DOHH2 (cell line): ENCODE results near the gene TMEM97.
"Not testable (repeated sequence)": the region's sequence is repeated elsewhere in the genome, so short reads cannot be mapped to it uniquely, and the experiment has no call there.

Source experiments
- H3F3A ChIP-seq: fragments of 200-600 bp; sonication (generic), shearing (Covaris generic); 2 replicates; pipeline ENCODE4 v1.6.0; 2016; ENCODE audit warnings: antibody characterized with exemption, mild to moderate bottlenecking; ENCODE audit not compliant: control insufficient read depth, insufficient read depth
- H3K27ac ChIP-seq: fragments of 200-600 bp; sonication (generic); 2 replicates; pipeline ENCODE4 v1.5.1; 2014; ENCODE audit warnings: low read depth, mild to moderate bottlenecking, low read length, moderate library complexity
- H3K27me3 ChIP-seq: fragments of 200-600 bp; sonication (generic); 2 replicates; pipeline ENCODE4 v1.6.1; 2014; ENCODE audit warnings: mild to moderate bottlenecking, low read length, mixed read lengths; ENCODE audit not compliant: control insufficient read depth
- H3K36me3 ChIP-seq: fragments of 200-600 bp; sonication (generic); 2 replicates; pipeline ENCODE4 v1.6.1; 2014; ENCODE audit warnings: mild to moderate bottlenecking, low read length, moderate library complexity, mixed read lengths; ENCODE audit not compliant: control insufficient read depth
- H3K4me1 ChIP-seq: fragments of 200-600 bp; sonication (generic); 2 replicates; pipeline ENCODE4 v1.6.1; 2014; ENCODE audit warnings: mild to moderate bottlenecking, low read length, mixed read lengths; ENCODE audit not compliant: control insufficient read depth
- H3K4me2 ChIP-seq: fragments of 200-600 bp; sonication (generic); 2 replicates; pipeline ENCODE4 v1.6.0; 2014; ENCODE audit warnings: mild to moderate bottlenecking, low read length, moderate library complexity
- H3K4me3 ChIP-seq: fragments of 200-600 bp; sonication (generic); 2 replicates; pipeline ENCODE4 v1.5.1; 2014; ENCODE audit warnings: mild to moderate bottlenecking, low read length, mixed read lengths
- H3K79me2 ChIP-seq: fragments of 200-600 bp; sonication (generic); 2 replicates; pipeline ENCODE4 v1.6.1; 2014; ENCODE audit warnings: mild to moderate bottlenecking, low read length, mixed read lengths; ENCODE audit not compliant: control insufficient read depth
- H3K9me2 ChIP-seq: fragments of 200-600 bp; sonication (generic); replicated peaks from 2 replicates; pipeline ENCODE4 v1.6.1; 2014; ENCODE audit warnings: mild to moderate bottlenecking, low read length, mixed read lengths; ENCODE audit not compliant: control insufficient read depth
- H3K9me3 ChIP-seq: fragments of 200-600 bp; sonication (generic); 2 replicates; pipeline ENCODE4 v1.6.1; 2014; ENCODE audit warnings: antibody characterized with exemption, low read length, mixed read lengths; ENCODE audit not compliant: control insufficient read depth, insufficient read depth
- H4K20me1 ChIP-seq: fragments of 200-600 bp; sonication (generic); 2 replicates; pipeline ENCODE4 v1.6.0; 2014; ENCODE audit warnings: low read depth, mild to moderate bottlenecking, antibody characterized with exemption, low read length, moderate library complexity; ENCODE audit not compliant: control insufficient read depth, insufficient read depth
- CTCF ChIP-seq: fragments of 200-600 bp; sonication (generic); IDR thresholded peaks from one replicate; pipeline ENCODE4 v1.5.1; 2014; ENCODE audit warnings: antibody characterized with exemption, mild to moderate bottlenecking, low read depth, low read length; ENCODE audit not compliant: poor library complexity, severe bottlenecking
- EZH2phosphoT487 ChIP-seq: fragments of 200-600 bp; sonication (generic); IDR thresholded peaks from 2 replicates; pipeline ENCODE4 v1.6.1; 2017; ENCODE audit warnings: borderline replicate concordance, mild to moderate bottlenecking, antibody characterized with exemption, low read length, moderate library complexity, mixed read lengths

The TMEM97 gene

DNA sequence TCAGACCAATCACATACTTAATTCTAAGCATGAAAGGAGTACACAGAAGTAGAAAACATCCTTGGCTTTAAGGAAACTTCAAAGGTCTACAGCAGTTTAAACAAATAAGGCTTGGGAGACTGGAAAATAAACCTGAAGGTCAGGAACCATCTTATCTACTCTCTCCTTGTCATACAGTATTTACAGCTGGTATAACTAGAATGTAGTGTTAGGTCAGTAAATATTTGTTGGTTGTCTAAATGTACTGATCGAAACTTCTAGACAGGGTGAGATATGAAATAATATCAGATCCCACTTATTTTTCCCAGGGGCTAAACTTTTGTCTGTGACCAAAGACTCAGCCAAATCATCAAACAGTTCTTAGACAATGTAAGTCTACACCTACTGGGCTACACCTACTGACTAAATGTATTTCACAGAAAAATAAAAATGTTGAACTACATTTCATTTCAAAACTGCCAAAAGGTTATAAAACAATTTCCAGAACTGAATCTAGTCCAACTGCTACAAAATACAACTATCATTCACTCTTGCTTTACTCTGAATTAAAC lies 27.1 kb upstream of the TMEM97 start:
- H3K4me1 ChIP-seq: no peaks in the 10 kb centered on the region
- H3K27me3 ChIP-seq: peaks cover 5% of the 10 kb centered on the region; the same call in 1 of the 2 replicates
- H4K20me1 ChIP-seq: no peaks in the 10 kb centered on the region
- H3K9me2 ChIP-seq: no peaks in the 10 kb centered on the region
- no peaks in the 10 kb centered on the region for H3K9me3 ChIP-seq
- H3K27ac ChIP-seq: no peak overlapping the region
- no peaks in the 10 kb centered on the region for H3K36me3 ChIP-seq
- TF ChIP-seq CTCF: no peak
- no peak for TF ChIP-seq EZH2phosphoT487
- H3K4me3 ChIP-seq: no peak overlapping the region
- no peak overlapping the region for H3K4me2 ChIP-seq
- no peaks in the 10 kb centered on the region for H3F3A ChIP-seq
- H3K79me2 ChIP-seq: no peaks in the 10 kb centered on the region

DNA sequence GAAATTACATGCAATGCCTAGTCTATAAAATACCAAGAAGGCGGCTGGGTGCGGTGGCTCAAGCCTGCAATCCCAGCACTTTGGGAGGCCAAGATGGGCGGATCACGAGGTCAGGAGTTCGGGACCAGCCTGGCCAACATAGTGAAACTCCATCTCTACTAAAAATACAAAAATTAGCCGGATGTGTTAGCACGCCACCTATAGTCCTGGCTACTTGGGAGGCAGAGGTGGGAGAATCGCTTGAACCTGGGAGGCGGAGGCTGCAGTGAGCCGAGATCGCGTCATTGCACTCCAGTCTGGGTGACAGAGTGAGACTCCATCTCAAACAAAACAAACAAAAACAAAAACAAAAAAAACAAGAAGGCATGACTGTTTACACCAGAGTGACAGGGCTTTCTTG lies 26.1 kb upstream of the TMEM97 start:
- not testable (repeated sequence) for H3K9me3 ChIP-seq, H3K79me2 ChIP-seq, H3K9me2 ChIP-seq, H3K27me3 ChIP-seq, H3K4me2 ChIP-seq, H4K20me1 ChIP-seq, H3K4me3 ChIP-seq, H3F3A ChIP-seq, H3K36me3 ChIP-seq, H3K27ac ChIP-seq, H3K4me1 ChIP-seq

GRCh38 chr17:28293994-28294393 lies 25.0 kb upstream of the TMEM97 start:
- Histone ChIP-seq H3K4me1 (no peaks in the 10 kb centered on the region; the same call in 1 of the 2 replicates), H3K36me3 (no peaks in the 10 kb centered on the region), H3K9me2 (no peaks in the 10 kb centered on the region), H3K27me3 (peaks cover 5% of the 10 kb centered on the region; the same call in 1 of the 2 replicates), H3K27ac (no peak overlapping the region), H3K79me2 (no peaks in the 10 kb centered on the region), H3K9me3 (no peaks in the 10 kb centered on the region), H3K4me3 (no peak overlapping the region), H4K20me1 (no peaks in the 10 kb centered on the region), H3K4me2 (no peak overlapping the region), H3F3A (no peaks in the 10 kb centered on the region)
- TF ChIP-seq CTCF (no peak), EZH2phosphoT487 (no peak)

DNA sequence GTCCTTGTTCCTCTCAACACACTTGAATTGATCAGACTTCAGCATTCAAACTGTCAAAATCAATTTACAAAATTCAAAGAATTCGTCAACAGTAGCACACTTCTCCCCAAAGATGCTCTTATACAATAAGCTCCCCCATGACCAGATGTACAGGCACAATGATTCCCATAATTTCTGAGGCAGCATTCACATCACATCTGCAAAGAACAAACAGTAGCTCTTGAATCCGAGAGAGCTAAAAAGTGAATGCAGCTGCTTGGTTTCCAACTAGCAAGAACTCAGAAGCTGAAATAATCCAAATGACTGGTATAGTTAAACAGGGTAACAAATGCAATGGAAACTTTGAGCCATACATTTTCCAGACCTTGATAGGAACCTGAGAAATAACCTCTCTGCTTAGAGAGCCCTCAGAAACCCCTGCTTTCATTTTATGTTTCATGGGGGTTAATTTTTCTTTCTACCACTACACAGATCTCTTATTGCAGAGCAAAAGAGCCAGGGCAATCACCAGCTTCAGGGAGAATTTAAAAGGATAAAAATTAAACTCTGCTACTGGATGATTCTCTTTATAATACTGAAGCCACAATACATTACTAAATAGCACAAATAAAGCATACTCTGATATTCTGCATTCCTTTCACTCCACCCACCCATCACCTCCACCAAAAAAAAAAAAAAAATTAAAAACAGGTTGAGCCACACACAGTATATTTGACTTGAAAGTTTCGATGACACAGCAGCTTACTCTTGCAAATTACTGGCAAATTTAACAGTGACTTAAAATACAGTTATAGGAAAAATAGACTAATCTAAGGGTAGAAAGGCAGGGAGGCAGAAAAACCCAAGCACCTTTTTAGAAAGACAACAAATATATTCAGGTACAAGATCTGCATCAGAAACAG lies 23.1 kb upstream of the TMEM97 start:
- TF ChIP-seq EZH2phosphoT487 (no peak), CTCF (no peak)
- Histone ChIP-seq H3K27me3 (peaks cover 5% of the 10 kb centered on the region; the same call in 1 of the 2 replicates), H3F3A (no peaks in the 10 kb centered on the region), H3K27ac (no peak overlapping the region), H3K4me2 (no peak overlapping the region), H3K9me2 (no peaks in the 10 kb centered on the region), H3K4me3 (no peak overlapping the region), H3K4me1 (peaks cover 17% of the 10 kb centered on the region), H3K79me2 (no peaks in the 10 kb centered on the region), H4K20me1 (no peaks in the 10 kb centered on the region), H3K36me3 (no peaks in the 10 kb centered on the region), H3K9me3 (no peaks in the 10 kb centered on the region)
